ENCODE results near the gene SYNJ1. TPM values are rescaled to one million over a fixed set of nuclear protein-coding genes. Genes with fewer than 3 reads are reported as not detected.
"Not testable (repeated sequence)": the region's sequence is repeated elsewhere in the genome, so short reads cannot be mapped to it uniquely, and the experiment has no call there.

SYNJ1 gene
- total RNA-seq, 1 donor, result 6.2 TPM

DNA sequence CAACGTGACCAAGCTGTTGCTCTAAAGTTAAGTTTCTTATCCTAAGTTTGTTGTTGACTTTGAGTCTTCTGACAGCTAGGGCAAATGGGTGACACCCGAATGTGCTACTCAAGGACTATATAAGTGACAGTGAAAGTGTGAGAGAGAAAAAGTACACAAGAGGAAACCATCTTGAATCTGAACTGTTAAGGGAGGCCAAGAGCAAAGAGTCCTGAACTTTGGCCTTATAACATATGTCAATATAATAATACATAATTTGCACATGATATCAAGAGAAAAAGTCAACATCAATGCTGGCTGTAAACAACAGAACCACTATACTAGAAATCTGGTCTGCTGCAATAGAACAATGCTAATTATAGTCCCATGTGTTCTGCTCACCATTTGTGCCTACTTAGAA is 29.5 kb downstream of the SYNJ1 start:
- peaks cover 5% of the 10 kb centered on the region for H3K4me1 ChIP-seq (ENCODE audit: insufficient read depth, low read length)
- no peak for DNase-seq (ENCODE audit: insufficient read length, low spot score, missing footprints)
- no peak overlapping the region for H3K27ac ChIP-seq (ENCODE audit: low read depth, low read length)
- H3K27me3 ChIP-seq (ENCODE audit: insufficient read depth, low read length), result no peaks in the 10 kb centered on the region
- H3K4me2 ChIP-seq (ENCODE audit: insufficient read depth, low read length), result no peak overlapping the region
- peaks cover 9% of the 10 kb centered on the region for H3K36me3 ChIP-seq (ENCODE audit: insufficient read depth, low read length)
- no peak overlapping the region for H3K4me3 ChIP-seq (ENCODE audit: insufficient read depth, low read length)
- peaks cover 8% of the 10 kb centered on the region for H4K20me1 ChIP-seq (ENCODE audit: insufficient read depth, low read length)
- no peak overlapping the region for H2AFZ ChIP-seq (ENCODE audit: low read length)
- no peaks in the 10 kb centered on the region for H3K79me2 ChIP-seq (ENCODE audit: insufficient read depth, low read length)
- H3K9me3 ChIP-seq (ENCODE audit: low read depth, low read length), result no peaks in the 10 kb centered on the region
- no peak for TF ChIP-seq CTCF (IDR thresholded peaks at IDR 0.05; ENCODE audit: extremely low read depth, low read depth, low read length)

- not testable (repeated sequence) for H4K20me1 ChIP-seq (ENCODE audit: insufficient read depth, low read length); DNase-seq (ENCODE audit: insufficient read length, low spot score, missing footprints); H3K4me1 ChIP-seq (ENCODE audit: insufficient read depth, low read length); H2AFZ ChIP-seq (ENCODE audit: low read length); H3K4me2 ChIP-seq (ENCODE audit: insufficient read depth, low read length); H3K4me3 ChIP-seq (ENCODE audit: insufficient read depth, low read length); H3K9me3 ChIP-seq (ENCODE audit: low read depth, low read length); H3K27me3 ChIP-seq (ENCODE audit: insufficient read depth, low read length); H3K27ac ChIP-seq (ENCODE audit: low read depth, low read length); H3K79me2 ChIP-seq (ENCODE audit: insufficient read depth, low read length)
- peaks cover 12% of the 10 kb centered on the region for H3K36me3 ChIP-seq (ENCODE audit: insufficient read depth, low read length)
These were observed 32.3 kb downstream of the SYNJ1 start for GRCh38 chr21:32695482-32695881.

- TF ChIP-seq CTCF (IDR thresholded peaks at IDR 0.05; ENCODE audit: extremely low read depth, low read depth, low read length), result no peak
- no peak overlapping the region for H3K4me3 ChIP-seq (ENCODE audit: insufficient read depth, low read length)
- H2AFZ ChIP-seq (ENCODE audit: low read length), result no peak overlapping the region
- no peaks in the 10 kb centered on the region for H3K9me3 ChIP-seq (ENCODE audit: low read depth, low read length)
- H3K4me2 ChIP-seq (ENCODE audit: insufficient read depth, low read length), result no peak overlapping the region
- no peaks in the 10 kb centered on the region for H3K4me1 ChIP-seq (ENCODE audit: insufficient read depth, low read length)
- H3K27me3 ChIP-seq (ENCODE audit: insufficient read depth, low read length), result no peaks in the 10 kb centered on the region
- no peaks in the 10 kb centered on the region for H4K20me1 ChIP-seq (ENCODE audit: insufficient read depth, low read length)
- no peak for DNase-seq (ENCODE audit: insufficient read length, low spot score, missing footprints)
- H3K79me2 ChIP-seq (ENCODE audit: insufficient read depth, low read length), result no peaks in the 10 kb centered on the region
- H3K27ac ChIP-seq (ENCODE audit: low read depth, low read length), result no peak overlapping the region
- peaks cover 3% of the 10 kb centered on the region for H3K36me3 ChIP-seq (ENCODE audit: insufficient read depth, low read length)
These were observed 34.2 kb downstream of the SYNJ1 start for GRCh38 chr21:32693581-32693980.

DNA sequence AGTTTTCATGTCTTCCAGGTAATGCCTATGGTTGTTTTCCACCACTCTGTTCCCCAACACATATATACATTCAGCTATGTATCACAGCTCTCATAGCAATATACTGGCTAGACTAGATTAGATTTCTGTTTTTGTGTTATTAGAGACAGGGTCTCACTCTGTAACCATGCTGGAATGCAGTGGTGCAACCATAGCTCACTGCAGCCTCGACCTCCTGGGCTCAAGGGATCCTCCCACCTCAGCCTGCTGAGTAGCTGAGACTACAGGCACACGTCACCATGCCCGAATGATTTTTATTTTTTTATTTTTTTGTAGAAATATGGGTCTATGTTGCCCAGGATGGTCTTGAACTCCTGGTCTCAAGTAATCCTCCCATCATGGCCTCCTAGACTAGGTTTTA is 37.7 kb downstream of the SYNJ1 start:
- Histone ChIP-seq H3K36me3 (ENCODE audit: insufficient read depth, low read length) (peaks cover 20% of the 10 kb centered on the region), H3K4me3 (ENCODE audit: insufficient read depth, low read length) (no peak overlapping the region), H3K27ac (ENCODE audit: low read depth, low read length) (no peak overlapping the region), H3K4me2 (ENCODE audit: insufficient read depth, low read length) (no peak overlapping the region), H3K4me1 (ENCODE audit: insufficient read depth, low read length) (no peaks in the 10 kb centered on the region), H3K9me3 (ENCODE audit: low read depth, low read length) (no peaks in the 10 kb centered on the region), H4K20me1 (ENCODE audit: insufficient read depth, low read length) (no peaks in the 10 kb centered on the region), H2AFZ (ENCODE audit: low read length) (no peak overlapping the region), H3K27me3 (ENCODE audit: insufficient read depth, low read length) (no peaks in the 10 kb centered on the region), H3K79me2 (ENCODE audit: insufficient read depth, low read length) (no peaks in the 10 kb centered on the region)
- DNase-seq (ENCODE audit: insufficient read length, low spot score, missing footprints), result no peak
- no peak for TF ChIP-seq CTCF (IDR thresholded peaks at IDR 0.05; ENCODE audit: extremely low read depth, low read depth, low read length)

All from osteoblast (primary cell).